HepG2 (cell line): Measurements from ENCODE around the gene MKRN3. TPM values are rescaled to one million over a fixed set of nuclear protein-coding genes. Genes with fewer than 3 reads are reported as not detected.

Experiments
- ATF7 ChIP-seq, 2 experiments: fragments of 450-650 bp in 1 of 2; sonication (generic) in 1 of 2; formaldehyde crosslinking in 1 of 2; IDR thresholded peaks; 2 replicates each; pipeline versions ENCODE4 v1.4.0 to v1.6.1; 2016 to 2020; ENCODE audit warnings: antibody characterized with exemption in 1 of 2, mild to moderate bottlenecking in 1 of 2, missing genetic modification reagents in 1 of 2
- BCL6 ChIP-seq: IDR thresholded peaks from 2 replicates; pipeline ENCODE4 v1.6.1; 2016; ENCODE audit warnings: missing genetic modification reagents, missing compliant biosample characterization
- CBX1 ChIP-seq: IDR thresholded peaks from one replicate; pipeline ENCODE4 v1.6.1; 2016; ENCODE audit warnings: antibody characterized with exemption, low read depth
- CCAR2 ChIP-seq: fragments of 200-400 bp; formaldehyde crosslinking; optimal IDR thresholded peaks from 2 replicates; pipeline ENCODE3; 2018; ENCODE audit warnings: low read depth, mild to moderate bottlenecking, low read length, moderate library complexity
- CHD4 ChIP-seq: fragments of 200-600 bp; sonication (generic); IDR thresholded peaks from 2 replicates; pipeline ENCODE4 v1.7.0; 2017; ENCODE audit warnings: mild to moderate bottlenecking, low read length, borderline replicate concordance
- DNMT3B ChIP-seq: conservative IDR thresholded peaks from 2 replicates; pipeline ENCODE4 v1.6.1; 2016; ENCODE audit warnings: missing biosample characterization, control low read depth
- GABPA ChIP-seq, 2 experiments: IDR thresholded peaks; 2 replicates each; pipeline ENCODE4 v1.6.1; 2011 to 2016; ENCODE audit warnings: low read depth in 2 of 2, low read length in 1 of 2, missing biosample characterization in 1 of 2, missing genetic modification characterization in 1 of 2
- HOXA7 ChIP-seq: sonication (generic); formaldehyde crosslinking; IDR thresholded peaks from 2 replicates; pipeline ENCODE4 v1.8.1; 2022; ENCODE audit warnings: mild to moderate bottlenecking, missing genetic modification reagents, moderate library complexity
- KDM5B ChIP-seq: sonication (generic); formaldehyde crosslinking; IDR thresholded peaks from 2 replicates; pipeline ENCODE4 v1.4.0; 2020; ENCODE audit warnings: missing genetic modification reagents, mild to moderate bottlenecking, borderline replicate concordance
- MIER2 ChIP-seq: IDR thresholded peaks from 2 replicates; pipeline ENCODE4 v1.6.1; 2016; ENCODE audit warnings: missing biosample characterization, missing genetic modification reagents
- NR2F2 ChIP-seq: IDR thresholded peaks from 2 replicates; pipeline ENCODE4 v1.6.1; 2012; ENCODE audit warnings: low read depth, inconsistent platforms, borderline replicate concordance
- NR3C1 ChIP-seq: sonication (generic); formaldehyde crosslinking; IDR thresholded peaks from 2 replicates; pipeline ENCODE4 v1.4.0; 2020; ENCODE audit warnings: missing genetic modification reagents
- PHF20 ChIP-seq: sonication (generic); formaldehyde crosslinking; IDR thresholded peaks from 2 replicates; pipeline ENCODE4 v1.5.0; 2020; ENCODE audit warnings: mild to moderate bottlenecking, missing genetic modification reagents
- PHF5A ChIP-seq: IDR thresholded peaks from one replicate; pipeline ENCODE4 v1.6.1; 2018; ENCODE audit warnings: low read depth, missing genetic modification reagents; ENCODE audit not compliant: unreplicated experiment
- SMYD3 ChIP-seq: sonication (generic); formaldehyde crosslinking; IDR thresholded peaks from 2 replicates; pipeline ENCODE4 v1.8.1; 2023; ENCODE audit warnings: mild to moderate bottlenecking, missing genetic modification reagents
- SOX6 ChIP-seq, 2 experiments: fragments of 450-650 bp in 1 of 2; sonication (generic) in 1 of 2; formaldehyde crosslinking in 1 of 2; IDR thresholded peaks; 2 replicates each; pipeline versions ENCODE4 v1.4.0 to v1.6.1; 2017 to 2020; ENCODE audit warnings: antibody characterized with exemption in 1 of 2, mild to moderate bottlenecking in 1 of 2, missing genetic modification reagents in 1 of 2
- TERF1 ChIP-seq: sonication (generic); formaldehyde crosslinking; IDR thresholded peaks from 2 replicates; pipeline ENCODE4 v1.8.0; 2022; ENCODE audit warnings: mild to moderate bottlenecking, missing genetic modification reagents, moderate library complexity
- ZBTB38 ChIP-seq: sonication (generic); formaldehyde crosslinking; IDR thresholded peaks from 2 replicates; pipeline ENCODE4 v1.5.1; 2020; ENCODE audit warnings: mild to moderate bottlenecking, missing genetic modification reagents
- ZNF136 ChIP-seq: sonication (generic); formaldehyde crosslinking; IDR thresholded peaks from 2 replicates; pipeline ENCODE4 v1.8.1; 2022; ENCODE audit warnings: low read depth, mild to moderate bottlenecking, moderate library complexity, missing genetic modification reagents
- ZNF543 ChIP-seq: sonication (generic); formaldehyde crosslinking; IDR thresholded peaks from 2 replicates; pipeline ENCODE4 v1.4.0; 2020; ENCODE audit warnings: mild to moderate bottlenecking, missing genetic modification reagents
- ZNF589 ChIP-seq: sonication (generic); formaldehyde crosslinking; conservative IDR thresholded peaks from 2 replicates; pipeline ENCODE4 v1.8.0; 2022; ENCODE audit warnings: mild to moderate bottlenecking, moderate library complexity, missing genetic modification reagents
- ZNF639 ChIP-seq: conservative IDR thresholded peaks from 2 replicates; pipeline ENCODE4 v1.6.1; 2018; ENCODE audit warnings: missing genetic modification reagents
- ZNF746 ChIP-seq: sonication (generic); formaldehyde crosslinking; IDR thresholded peaks from 2 replicates; pipeline ENCODE4 v1.8.0; 2022; ENCODE audit warnings: mild to moderate bottlenecking, missing genetic modification reagents
- ZNF839 ChIP-seq: sonication (generic); formaldehyde crosslinking; IDR thresholded peaks from 2 replicates; pipeline ENCODE4 v1.4.0; 2020; ENCODE audit warnings: missing genetic modification reagents, mild to moderate bottlenecking, borderline replicate concordance
- polyA plus RNA-seq, 8 experiments: library from polyadenylated mRNA; depleted of rRNA in 3 of 8; stranded (reverse) in 7 of 8; unstranded in 1 of 8; fragments of >200 nt; fragmentation: Illumina TruSeq in 4 of 8; extraction: Trizol in 4 of 8; gene quantifications; 2 replicates each; pipeline versions ENCODE4 v1.2.1 to v1.2.3, GENCODE V29; 2011 to 2016; ENCODE audit warnings: low read depth in 4 of 8, missing spikeins in 1 of 8, mixed read lengths in 1 of 8; ENCODE audit not compliant: insufficient read depth in 1 of 8
- total RNA-seq, 5 experiments: library from RNA; depleted of rRNA; stranded (reverse); fragments of >200 nt; fragmentation: Illumina TruSeq; extraction: Trizol; gene quantifications; 2 replicates each; pipeline ENCODE4 v1.2.3, GENCODE V29; 2016; ENCODE audit warnings: low read depth in 1 of 5
- TF ChIP-seq, protein P1 (sequence below): sonication (generic); formaldehyde crosslinking; IDR thresholded peaks from 2 replicates; pipeline ENCODE4 v1.4.0; 2020; ENCODE audit warnings: low read depth, mild to moderate bottlenecking, missing genetic modification reagents

MKRN3 gene
- total and polyA plus RNA-seq, 2 of the 13 experiments (the other 11 are each of a cell fraction or from before 2014, with no cell fraction given) = 2.4 to 5.2 TPM

- no peak for TF ChIP-seq NR3C1 (CRISPR knock-in tag)
- TF ChIP-seq GABPA (IDR thresholded peaks at IDR 0.05; ENCODE audit: low read depth, low read length) = peak; percentile 83
- TF ChIP-seq GABPA (CRISPR knock-in tag; IDR thresholded peaks at IDR 0.05; ENCODE audit: low read depth) = peak; percentile 97
- TF ChIP-seq ZNF136 (CRISPR knock-in tag) = no peak
- TF ChIP-seq CHD4 = no peak
- no peak for TF ChIP-seq HOXA7 (CRISPR knock-in tag)
- no peak for TF ChIP-seq PHF5A (CRISPR knock-in tag)
- TF ChIP-seq KDM5B (CRISPR knock-in tag) = no peak
- no peak for TF ChIP-seq CBX1
- TF ChIP-seq DNMT3B = no peak
- TF ChIP-seq, protein P1, sequence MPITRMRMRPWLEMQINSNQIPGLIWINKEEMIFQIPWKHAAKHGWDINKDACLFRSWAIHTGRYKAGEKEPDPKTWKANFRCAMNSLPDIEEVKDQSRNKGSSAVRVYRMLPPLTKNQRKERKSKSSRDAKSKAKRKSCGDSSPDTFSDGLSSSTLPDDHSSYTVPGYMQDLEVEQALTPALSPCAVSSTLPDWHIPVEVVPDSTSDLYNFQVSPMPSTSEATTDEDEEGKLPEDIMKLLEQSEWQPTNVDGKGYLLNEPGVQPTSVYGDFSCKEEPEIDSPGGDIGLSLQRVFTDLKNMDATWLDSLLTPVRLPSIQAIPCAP (CRISPR knock-in tag) = no peak
- peak; percentile 78 for TF ChIP-seq PHF20 (CRISPR knock-in tag)
- TF ChIP-seq ATF7 (IDR thresholded peaks at IDR 0.05) = no peak
- TF ChIP-seq ATF7 (CRISPR knock-in tag; IDR thresholded peaks at IDR 0.05) = no peak
- TF ChIP-seq ZBTB38 (CRISPR knock-in tag) = peak; percentile 49
- TF ChIP-seq ZNF746 (CRISPR knock-in tag) = no peak
- TF ChIP-seq MIER2 (CRISPR knock-in tag) = no peak
- TF ChIP-seq ZNF543 (CRISPR knock-in tag) = no peak
- TF ChIP-seq CCAR2 = peak; percentile 58
- TF ChIP-seq SMYD3 (CRISPR knock-in tag) = no peak
- no peak for TF ChIP-seq ZNF839 (CRISPR knock-in tag)
- TF ChIP-seq ZNF639 (CRISPR knock-in tag) = no peak
- no peak for TF ChIP-seq NR2F2
- TF ChIP-seq TERF1 = no peak
- no peak for TF ChIP-seq SOX6 (IDR thresholded peaks at IDR 0.05)
- no peak for TF ChIP-seq SOX6 (CRISPR knock-in tag; IDR thresholded peaks at IDR 0.05)
- TF ChIP-seq BCL6 = no peak
- TF ChIP-seq ZNF589 (CRISPR knock-in tag) = no peak
These were observed at the start of gene MKRN3 (continued) for GRCh38 chr15:23565395-23566070.
